Cortex of kidney (tissue), 1 donor: ENCODE results near the gene HPSE.
"Not testable (repeated sequence)": the region's sequence is repeated elsewhere in the genome, so short reads cannot be mapped to it uniquely, and the experiment has no call there.

Experiments used
- DNase-seq: peaks from one replicate; lab custom pipeline; 2025; lab: John Stamatoyannopoulos, UW

Gene HPSE

GRCh38 chr4:83283181-83283580, 51.5 kb downstream of the HPSE start:
- DNase-seq, result no peak

- DNase-seq, result no peak
Observed at GRCh38 chr4:83282049-83282535, 52.6 kb downstream of the HPSE start.

DNA sequence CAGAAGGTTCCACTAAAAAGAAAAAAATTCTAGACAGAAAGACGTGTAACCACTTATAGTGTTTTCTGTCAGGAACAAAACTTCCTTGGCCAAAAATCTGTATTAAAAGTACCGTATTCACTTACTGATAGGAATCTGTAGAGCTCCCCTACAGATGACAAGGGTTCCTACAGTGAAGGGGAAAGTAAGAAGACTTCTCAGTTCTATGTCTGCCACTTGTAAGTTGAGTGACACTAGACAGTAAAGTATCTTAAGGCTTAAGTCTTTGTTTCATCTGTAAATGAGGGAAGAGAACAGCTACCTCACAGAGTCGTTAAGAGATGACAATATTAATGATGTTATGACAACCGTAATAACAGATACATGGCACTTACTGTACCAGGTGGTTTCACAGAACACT, 53.3 kb downstream of the HPSE start:
- DNase-seq, result no peak

DNA sequence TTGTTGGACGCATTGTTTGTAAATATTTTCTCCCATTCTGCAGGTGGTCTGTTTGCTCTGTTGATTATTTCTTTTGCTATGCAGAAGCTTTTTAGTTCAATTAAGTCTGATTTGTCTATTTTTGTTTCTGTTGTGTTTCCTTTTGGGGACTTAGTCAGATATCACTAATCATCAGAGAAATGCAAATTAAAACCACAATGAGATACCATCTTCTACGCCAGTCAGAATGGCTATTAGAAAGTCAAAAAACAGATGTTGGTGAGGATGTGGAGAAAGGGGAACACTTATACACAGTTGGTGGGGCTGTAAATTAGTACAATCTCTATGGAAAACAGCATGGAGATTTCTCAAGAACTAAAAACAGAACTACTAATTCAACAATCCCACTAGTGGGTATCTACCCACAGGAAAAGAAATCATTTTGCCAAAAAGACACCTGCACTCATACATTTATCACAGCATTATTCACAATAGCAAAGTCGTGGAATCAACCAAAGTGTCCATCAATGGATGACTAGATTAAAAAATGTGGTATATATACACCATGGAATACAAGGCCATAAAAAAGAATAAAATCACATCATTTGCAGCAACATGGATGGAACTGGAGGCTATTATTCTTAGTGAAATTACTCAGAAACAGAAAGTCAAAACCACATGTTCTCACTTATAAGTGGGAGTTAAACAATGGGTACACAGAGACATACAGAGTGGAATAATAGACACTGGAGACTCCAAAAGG, 58.2 kb downstream of the HPSE start:
- DNase-seq, result no peak

GRCh38 chr4:83273926-83274325, 60.7 kb downstream of the HPSE start:
- not testable (repeated sequence) for DNase-seq

DNA sequence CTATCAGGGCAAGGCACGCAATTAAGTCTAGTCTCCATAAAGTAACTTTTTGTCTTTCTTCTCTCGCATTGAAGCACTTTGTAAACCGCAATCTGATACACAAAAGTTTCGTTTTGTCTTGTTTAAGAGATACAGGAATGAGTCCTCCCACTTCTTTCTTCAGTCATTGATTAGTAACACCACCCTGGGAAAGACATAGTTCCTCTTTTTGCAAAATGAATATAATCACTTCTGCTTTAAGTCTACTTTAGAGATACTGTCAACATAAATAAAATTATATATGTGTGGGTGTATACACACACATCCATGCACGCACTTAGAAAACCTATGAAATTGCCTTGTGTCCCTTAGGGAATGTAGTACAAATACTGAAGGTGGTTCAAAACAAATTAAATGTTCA, 61.7 kb downstream of the HPSE start:
- DNase-seq, result no peak

DNA sequence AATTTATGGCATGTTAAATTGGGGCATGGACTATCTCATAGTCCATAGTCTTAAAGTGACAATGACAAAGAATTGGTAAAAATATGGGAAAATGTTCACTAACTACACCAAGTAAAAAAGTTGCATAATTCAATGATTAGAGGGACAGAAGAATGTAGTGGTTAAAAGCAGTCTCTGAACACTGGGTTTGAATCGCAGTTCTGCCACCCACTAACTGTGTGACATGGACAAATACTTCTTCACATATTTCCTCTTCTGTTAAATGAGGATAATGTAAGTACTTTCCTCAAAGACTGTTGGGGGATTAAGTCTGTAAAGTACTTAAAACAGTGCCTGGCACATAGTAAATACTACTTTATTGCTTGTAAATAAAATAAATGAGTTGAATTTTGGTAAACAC, 65.4 kb downstream of the HPSE start:
- no peak for DNase-seq

DNA sequence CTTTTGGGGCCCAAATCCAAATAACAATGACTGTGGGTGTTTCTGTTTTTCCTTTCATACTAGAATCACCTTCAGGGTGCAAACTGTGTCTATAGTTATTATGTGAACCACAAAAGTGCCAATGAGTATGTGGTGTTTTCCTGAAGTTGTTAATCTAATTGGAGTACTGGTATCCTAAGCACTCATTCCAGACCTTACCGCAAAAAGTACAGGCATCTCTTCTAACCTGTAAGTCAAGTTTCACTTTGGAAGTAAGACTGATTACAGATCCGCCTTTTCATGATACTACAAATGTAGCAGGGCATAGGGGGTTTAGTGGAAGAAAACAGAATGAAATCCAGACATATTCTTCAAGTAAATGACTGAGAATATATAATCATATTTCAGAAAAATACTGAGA, 66.2 kb downstream of the HPSE start:
- no peak for DNase-seq

GRCh38 chr4:83267830-83268475, 66.7 kb downstream of the HPSE start:
- no peak for DNase-seq

GRCh38 chr4:83267121-83267829, 67.4 kb downstream of the HPSE start:
- DNase-seq, result no peak

DNA sequence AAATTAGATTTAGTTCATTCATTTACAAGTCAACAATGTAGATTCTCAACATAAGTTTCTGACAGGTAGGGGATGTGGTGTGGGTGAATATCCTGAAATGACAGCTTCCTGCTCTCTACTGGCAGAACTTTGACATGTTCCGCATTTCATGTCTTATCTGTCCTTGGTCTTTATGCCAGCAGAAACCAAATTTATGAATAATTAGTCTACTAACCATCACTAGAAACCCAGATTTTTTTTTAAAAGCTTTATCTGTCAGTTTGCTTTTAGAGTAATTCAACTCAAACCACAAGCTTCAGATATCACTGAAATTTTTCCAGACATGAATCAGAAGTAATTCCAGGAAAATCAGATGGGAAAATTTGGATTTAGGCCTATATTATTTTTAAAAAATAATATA, 68.0 kb downstream of the HPSE start:
- no peak for DNase-seq

GRCh38 chr4:83263106-83263505, 71.5 kb downstream of the HPSE start:
- DNase-seq, result no peak

GRCh38 chr4:83262682-83263081, 72.0 kb downstream of the HPSE start:
- DNase-seq, result no peak

DNA sequence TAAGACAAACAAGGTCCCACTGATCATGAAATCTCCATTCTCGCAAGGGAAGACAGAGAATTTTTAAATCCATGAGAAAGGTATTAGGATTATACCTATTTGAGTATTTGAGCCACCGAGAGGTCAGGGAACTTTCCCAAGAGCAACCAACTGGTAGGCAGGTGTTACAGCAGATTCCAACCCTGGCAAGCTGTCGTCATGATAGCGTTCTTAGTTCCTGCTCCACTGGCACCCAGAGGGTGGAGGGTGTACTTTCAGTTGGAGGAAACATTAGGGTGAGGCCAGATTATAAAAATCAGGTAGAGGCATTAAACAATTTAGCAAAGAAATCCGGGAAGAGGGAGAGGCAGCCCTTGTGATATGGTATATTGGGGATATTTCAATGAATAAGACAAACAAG, 73.3 kb downstream of the HPSE start:
- DNase-seq, result no peak

DNA sequence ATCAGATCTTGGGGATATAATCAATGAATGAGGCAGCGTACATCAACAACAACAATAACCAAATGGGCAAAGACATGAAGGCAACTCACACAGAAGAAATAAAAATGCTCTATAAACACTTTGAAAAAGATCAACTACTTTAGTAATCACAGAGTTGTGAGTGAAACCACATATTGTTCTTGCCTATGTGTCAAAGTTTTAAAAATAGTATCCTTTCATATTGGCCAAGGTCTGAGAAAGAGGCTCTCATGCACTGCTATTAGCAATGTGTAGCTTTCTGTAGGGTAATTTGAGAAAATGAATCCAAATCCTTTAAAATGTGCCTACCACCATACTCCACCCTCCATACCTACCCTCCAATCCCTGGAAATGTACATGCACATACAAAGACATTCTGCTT, 75.1 kb downstream of the HPSE start:
- no peak for DNase-seq

DNA sequence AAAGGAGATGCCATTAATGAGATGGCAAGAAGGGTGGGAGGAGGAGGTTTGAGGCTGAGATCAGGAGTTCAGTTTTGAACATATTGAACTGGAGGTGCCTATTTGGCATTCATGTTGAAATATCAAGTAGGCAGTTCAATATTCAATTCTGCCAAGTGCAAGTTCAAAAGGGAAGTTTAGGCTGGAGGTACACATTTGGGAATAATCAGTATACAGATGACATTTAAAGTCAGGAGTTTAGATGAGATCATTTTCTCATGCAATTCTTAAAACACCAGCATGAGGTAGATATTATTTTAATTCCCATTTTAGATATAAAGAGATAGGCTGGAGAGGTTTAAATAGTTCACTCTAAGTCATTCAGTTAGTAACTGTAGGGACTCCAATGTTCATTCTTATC, 76.2 kb downstream of the HPSE start:
- DNase-seq, result no peak

DNA sequence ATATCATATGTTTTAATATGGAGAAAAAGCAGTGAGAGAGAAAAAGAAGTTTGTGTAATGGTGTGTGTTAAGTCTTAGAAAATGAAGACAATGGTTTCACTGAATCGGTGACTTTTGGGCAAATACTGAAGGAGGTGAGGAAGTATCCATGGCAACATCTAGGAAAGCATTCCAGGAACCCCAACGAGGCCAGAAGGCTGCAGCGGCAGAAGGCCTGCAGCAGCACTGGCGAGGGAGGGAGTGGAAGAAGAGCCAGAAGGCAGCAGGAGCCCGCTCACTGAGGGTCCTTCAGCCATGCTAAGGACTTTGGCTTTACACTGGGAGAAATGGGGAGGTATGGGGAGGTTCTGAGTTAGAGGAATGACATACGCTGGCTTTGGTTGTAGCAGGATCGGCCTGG, 76.8 kb downstream of the HPSE start:
- no peak for DNase-seq

GRCh38 chr4:83255584-83255983, 79.1 kb downstream of the HPSE start:
- no peak for DNase-seq

DNA sequence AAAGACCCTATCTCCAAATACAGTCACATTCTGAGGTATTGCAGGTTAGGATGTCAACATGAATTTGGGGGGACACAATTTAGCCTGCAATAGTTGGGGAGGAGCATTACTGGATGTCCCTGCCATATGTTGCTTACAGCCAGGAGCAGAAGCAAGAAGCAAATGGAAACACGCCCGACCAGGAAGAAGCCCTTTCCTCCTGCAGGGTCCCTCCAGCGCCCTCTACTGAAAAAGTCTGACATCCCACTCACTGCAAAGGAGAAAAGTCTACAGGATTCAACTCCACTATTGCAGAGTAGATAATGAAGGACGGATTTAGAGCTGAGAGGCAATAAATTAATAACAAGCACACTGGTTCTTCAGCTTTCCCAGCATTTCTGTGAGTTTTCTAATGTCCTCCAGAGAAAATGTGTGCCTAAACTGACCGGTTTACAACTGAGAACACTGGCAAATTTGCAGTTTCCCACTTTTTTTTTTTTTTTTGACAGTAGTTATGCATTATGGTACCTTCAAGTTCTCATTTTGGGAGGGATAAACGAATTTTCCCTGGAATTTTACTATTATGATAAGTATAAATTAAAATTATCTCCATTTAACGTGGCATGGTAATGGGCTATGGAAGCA, 81.8 kb downstream of the HPSE start:
- DNase-seq, result no peak

DNA sequence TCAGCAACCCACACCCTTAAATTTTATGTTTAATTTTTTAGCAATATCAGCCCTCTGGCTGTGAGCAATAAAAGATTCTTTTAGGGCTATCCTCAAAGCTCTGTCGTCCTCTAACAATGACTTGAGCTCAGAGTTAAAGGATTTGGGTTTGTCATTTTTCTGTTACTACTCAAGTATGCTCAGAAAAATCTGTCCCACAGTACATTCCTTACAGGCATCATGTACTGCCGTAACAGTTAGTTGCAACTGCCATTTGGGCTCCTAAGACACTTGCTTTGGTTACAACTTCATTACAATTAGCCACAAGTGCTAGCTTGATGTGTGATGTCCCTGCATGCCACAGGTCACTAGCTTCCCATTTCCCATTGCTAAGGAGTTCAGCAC, 83.2 kb downstream of the HPSE start:
- no peak for DNase-seq

GRCh38 chr4:83250687-83251446, 83.8 kb downstream of the HPSE start:
- no peak for DNase-seq

GRCh38 chr4:83248486-83248885, 86.2 kb downstream of the HPSE start:
- DNase-seq, result no peak
